NCI-H345 (cell line): Measurements from ENCODE around the gene ZIC4.

Source experiments
- DNase-seq: peaks from one replicate; lab custom pipeline; 2025; lab: John Stamatoyannopoulos, UW

Gene ZIC4

GRCh38 chr3:147406028-147406931 lies at the start of gene ZIC4:
TSS of gene ZIC4 (minus strand) at chr3:147406543. CDS start at chr3:147402797, 3,746 bp downstream.
- no peak for DNase-seq

- no peak for DNase-seq
Observed at GRCh38 chr3:147449669-147450068, 43.3 kb upstream of the ZIC4 start.

- no peak for DNase-seq
Observed at GRCh38 chr3:147447224-147447623, 40.9 kb upstream of the ZIC4 start.

GRCh38 chr3:147431751-147432150 lies 25.4 kb upstream of the ZIC4 start:
- no peak for DNase-seq

GRCh38 chr3:147428754-147429153 lies 22.4 kb upstream of the ZIC4 start:
- no peak for DNase-seq

- no peak for DNase-seq
Observed at GRCh38 chr3:147428326-147428725, 22.0 kb upstream of the ZIC4 start.

- DNase-seq = no peak
Observed at GRCh38 chr3:147427746-147428145, 21.4 kb upstream of the ZIC4 start.

- DNase-seq = no peak
Observed at GRCh38 chr3:147426931-147427330, 20.6 kb upstream of the ZIC4 start.

- DNase-seq = no peak
Observed at GRCh38 chr3:147425388-147425850, 19.1 kb upstream of the ZIC4 start.

GRCh38 chr3:147424581-147425387 lies 18.4 kb upstream of the ZIC4 start:
- no peak for DNase-seq

- no peak for DNase-seq
Observed at GRCh38 chr3:147423798-147424580, 17.6 kb upstream of the ZIC4 start.

- no peak for DNase-seq
Observed at GRCh38 chr3:147423537-147423797, 17.1 kb upstream of the ZIC4 start.

GRCh38 chr3:147422601-147423536 lies 16.5 kb upstream of the ZIC4 start:
- DNase-seq = no peak

- no peak for DNase-seq
Observed at GRCh38 chr3:147422196-147422595, 15.9 kb upstream of the ZIC4 start.

GRCh38 chr3:147421184-147421912 lies 15.0 kb upstream of the ZIC4 start:
- DNase-seq = no peak

- no peak for DNase-seq
Observed at GRCh38 chr3:147420353-147421183, 14.2 kb upstream of the ZIC4 start.

GRCh38 chr3:147419781-147420224 lies 13.5 kb upstream of the ZIC4 start:
- DNase-seq = no peak

GRCh38 chr3:147418808-147419701 lies 12.7 kb upstream of the ZIC4 start:
- no peak for DNase-seq
